ENCODE results near the gene EPB41L1. TPM values are rescaled to one million over a fixed set of nuclear protein-coding genes. Genes with fewer than 3 reads are reported as not detected.

The EPB41L1 gene
- total and polyA plus RNA-seq, 12 donors, result 7.5 to 21.7 (median 15.8) TPM

DNA sequence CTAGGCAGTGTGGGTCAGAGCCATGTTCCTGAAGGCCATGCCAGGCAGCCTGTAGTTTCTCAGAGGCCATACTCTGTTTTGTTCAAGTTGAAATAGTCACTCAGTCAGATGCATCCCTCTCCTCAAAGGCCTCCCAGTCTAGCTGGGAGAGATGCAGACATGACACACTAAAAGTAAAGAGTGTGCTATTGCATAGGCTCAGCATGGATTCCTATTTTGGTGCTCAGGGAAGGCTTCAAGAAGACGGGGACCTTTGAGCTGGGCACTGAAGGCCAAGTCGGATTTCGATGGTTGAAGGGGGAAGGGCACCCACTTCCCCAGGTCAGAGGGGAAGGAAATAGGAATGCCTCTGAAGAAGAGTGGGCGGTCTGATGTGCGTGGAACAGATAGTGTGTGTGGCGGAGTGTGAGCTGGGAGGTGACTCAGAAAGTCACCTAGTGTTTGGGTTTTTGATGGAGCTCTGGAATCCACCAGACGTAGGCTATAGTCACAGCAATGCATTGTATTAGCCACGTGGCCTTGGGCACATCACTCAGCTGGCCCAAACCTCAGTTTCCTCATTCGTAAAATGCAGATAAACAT lies 3.7 kb downstream of the EPB41L1 start:
- Histone ChIP-seq H3K4me1 (peaks cover 10 to 50% (median 30%) of the 10 kb centered on the region in 9 donors), H3K36me3 (no peaks in the 10 kb centered on the region), H3K9me3 (no peaks in the 10 kb centered on the region), H3K27ac (no peak overlapping the region), H3K27me3 (peaks cover 0 to 22% (median 0%) of the 10 kb centered on the region in 7 donors), H3K4me3 (no peak overlapping the region)
- ATAC-seq (no peak), DNase-seq (no peak)
- intact Hi-C loops (cut with DNase I), result loop anchor here in 5 of 10 donors (5.0 kb wide), 3 partner anchors 39 to 279 kb away; no protein-coding TSS in a partner anchor
- TF ChIP-seq, protein P1, sequence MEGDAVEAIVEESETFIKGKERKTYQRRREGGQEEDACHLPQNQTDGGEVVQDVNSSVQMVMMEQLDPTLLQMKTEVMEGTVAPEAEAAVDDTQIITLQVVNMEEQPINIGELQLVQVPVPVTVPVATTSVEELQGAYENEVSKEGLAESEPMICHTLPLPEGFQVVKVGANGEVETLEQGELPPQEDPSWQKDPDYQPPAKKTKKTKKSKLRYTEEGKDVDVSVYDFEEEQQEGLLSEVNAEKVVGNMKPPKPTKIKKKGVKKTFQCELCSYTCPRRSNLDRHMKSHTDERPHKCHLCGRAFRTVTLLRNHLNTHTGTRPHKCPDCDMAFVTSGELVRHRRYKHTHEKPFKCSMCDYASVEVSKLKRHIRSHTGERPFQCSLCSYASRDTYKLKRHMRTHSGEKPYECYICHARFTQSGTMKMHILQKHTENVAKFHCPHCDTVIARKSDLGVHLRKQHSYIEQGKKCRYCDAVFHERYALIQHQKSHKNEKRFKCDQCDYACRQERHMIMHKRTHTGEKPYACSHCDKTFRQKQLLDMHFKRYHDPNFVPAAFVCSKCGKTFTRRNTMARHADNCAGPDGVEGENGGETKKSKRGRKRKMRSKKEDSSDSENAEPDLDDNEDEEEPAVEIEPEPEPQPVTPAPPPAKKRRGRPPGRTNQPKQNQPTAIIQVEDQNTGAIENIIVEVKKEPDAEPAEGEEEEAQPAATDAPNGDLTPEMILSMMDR (IDR thresholded peaks at IDR 0.05), result no peak
- WGBS, 2 donors, result 73 to 81% methylated on average over 9 of the region's 9 CpGs

DNA sequence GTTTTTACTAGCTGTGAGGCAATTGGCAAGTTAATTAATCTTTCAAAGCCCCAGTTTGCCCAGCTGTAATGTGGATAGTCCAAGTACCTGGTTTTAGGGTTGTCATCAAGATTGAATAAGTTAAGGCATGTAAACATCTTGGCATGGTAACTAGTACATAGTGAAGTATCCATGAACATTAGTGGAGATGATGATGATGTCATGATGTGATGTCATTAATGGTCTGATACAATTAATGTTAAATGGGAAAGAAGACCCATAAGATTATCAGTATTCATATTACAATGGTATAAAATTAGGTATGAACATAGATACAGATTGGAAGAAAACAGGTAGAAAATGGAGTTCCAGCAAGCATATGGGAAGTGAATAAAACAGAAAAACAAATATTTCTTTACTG lies 5.3 kb downstream of the EPB41L1 start:
- Histone ChIP-seq H3K27me3 (peaks cover 0 to 13% (median 0%) of the 10 kb centered on the region in 7 donors), H3K36me3 (no peaks in the 10 kb centered on the region), H3K27ac (no peak overlapping the region), H3K9me3 (no peaks in the 10 kb centered on the region), H3K4me1 (peaks cover 6 to 40% (median 21%) of the 10 kb centered on the region in 9 donors), H3K4me3 (no peak overlapping the region)
- TF ChIP-seq, protein P1 (IDR thresholded peaks at IDR 0.05), result no peak
- DNase-seq (no peak), ATAC-seq (no peak)
- intact Hi-C loops (cut with DNase I), result loop anchor here in 5 of 10 donors (5.0 kb wide), 3 partner anchors 37 to 277 kb away; no protein-coding TSS in a partner anchor

- Histone ChIP-seq H3K4me3 (no peak overlapping the region), H3K27ac (peak overlapping the region in 1 of 10 donors; percentile 14), H3K36me3 (no peaks in the 10 kb centered on the region), H3K4me1 (peaks cover 0 to 16% (median 8%) of the 10 kb centered on the region in 9 donors), H3K27me3 (no peaks in the 10 kb centered on the region), H3K9me3 (no peaks in the 10 kb centered on the region)
- peak in 6 of 8 donors; percentile 17 to 74 (median 52) for ATAC-seq
- TF ChIP-seq, protein P1 (IDR thresholded peaks at IDR 0.05), result no peak
- WGBS, 2 donors, result 46% methylated on average over 14 of the region's 14 CpGs
- DNase-seq, result no peak
- intact Hi-C loops (cut with DNase I), result no loop called here
Observed at GRCh38 chr20:36162272-36162966, 7.9 kb downstream of the EPB41L1 start.

- no peak for DNase-seq
- Histone ChIP-seq H3K4me3 (no peak overlapping the region), H3K27ac (peak overlapping the region in 2 of 10 donors; percentile 34 to 58), H3K9me3 (no peaks in the 10 kb centered on the region), H3K36me3 (no peaks in the 10 kb centered on the region), H3K4me1 (peaks cover 0 to 23% (median 4%) of the 10 kb centered on the region in 9 donors), H3K27me3 (no peaks in the 10 kb centered on the region)
- peak in 7 of 8 donors; percentile 47 to 79 (median 57) for ATAC-seq
- intact Hi-C loops (cut with DNase I), result no loop called here
- 73 to 77% methylated on average over 4 of the region's 4 CpGs for WGBS, 2 donors
- TF ChIP-seq, protein P1 (IDR thresholded peaks at IDR 0.05), result no peak
Observed at GRCh38 chr20:36167902-36168503, 13.5 kb downstream of the EPB41L1 start.
